GM19238 (cell line): ENCODE results near the gene PFDN6.
"Not testable (repeated sequence)": the region's sequence is repeated elsewhere in the genome, so short reads cannot be mapped to it uniquely, and the experiment has no call there.

ENCODE experiments used
- DNase-seq: peaks from one replicate; pipeline ENCODE4 v3.0.0; 2011; ENCODE audit warnings: low spot score; ENCODE audit not compliant: insufficient read length

The PFDN6 gene

GRCh38 chr6:33288921-33289783 lies at the start of gene PFDN6, which contains the start of gene WDR46:
Gene PFDN6 (plus strand): TSS chr6:33289601. CDS start chr6:33289857, 256 bp downstream.
Gene WDR46 (minus strand): TSS chr6:33289239. CDS start chr6:33289170, 69 bp downstream.
- DNase-seq, result peak; percentile 93

GRCh38 chr6:33241968-33242367 lies 47.4 kb upstream of the PFDN6 start:
- no peak for DNase-seq

GRCh38 chr6:33243476-33243875 lies 45.9 kb upstream of the PFDN6 start:
- no peak for DNase-seq

- DNase-seq, result peak; percentile 41
Observed at GRCh38 chr6:33247977-33248642, 41.3 kb upstream of the PFDN6 start.

- DNase-seq, result no peak
Observed at GRCh38 chr6:33248643-33248931, 40.8 kb upstream of the PFDN6 start.

- DNase-seq, result peak; percentile 79
Observed at GRCh38 chr6:33248932-33249731, 40.3 kb upstream of the PFDN6 start.

GRCh38 chr6:33249732-33250630 lies 39.4 kb upstream of the PFDN6 start:
- no peak for DNase-seq

GRCh38 chr6:33250731-33251130 lies 38.7 kb upstream of the PFDN6 start:
- DNase-seq, result no peak

- no peak for DNase-seq
Observed at GRCh38 chr6:33251395-33252012, 37.9 kb upstream of the PFDN6 start.

GRCh38 chr6:33252759-33253158 lies 36.6 kb upstream of the PFDN6 start:
- DNase-seq, result no peak

GRCh38 chr6:33254591-33254990 lies 34.8 kb upstream of the PFDN6 start:
- DNase-seq, result no peak

- DNase-seq, result no peak
Observed at GRCh38 chr6:33259032-33259431, 30.4 kb upstream of the PFDN6 start.

- not testable (repeated sequence) for DNase-seq
Observed at GRCh38 chr6:33262490-33262889, 26.9 kb upstream of the PFDN6 start.

GRCh38 chr6:33264015-33264414 lies 25.4 kb upstream of the PFDN6 start:
- no peak for DNase-seq

- no peak for DNase-seq
Observed at GRCh38 chr6:33271117-33271467, 18.3 kb upstream of the PFDN6 start.

- peak; percentile 76 for DNase-seq
Observed at GRCh38 chr6:33271468-33272274, 17.7 kb upstream of the PFDN6 start, which contains the start of the genes RPS18 and VPS52. Gene RPS18 (plus strand): TSS chr6:33272075. CDS start chr6:33272120, 45 bp downstream. Gene VPS52 (minus strand): TSS chr6:33271876. CDS start chr6:33271675, 201 bp downstream.

GRCh38 chr6:33272275-33273128 lies 16.9 kb upstream of the PFDN6 start:
- no peak for DNase-seq

GRCh38 chr6:33273129-33273923 lies 16.1 kb upstream of the PFDN6 start:
- no peak for DNase-seq
